Left lung (tissue), 10 donors: ENCODE data around the gene IFI16. TPM values are rescaled to one million over a fixed set of nuclear protein-coding genes. Genes with fewer than 3 reads are reported as not detected.

Experiments used
- ATAC-seq: fragments of 200-7000 bp; cut with Tn5 transposase; one replicate; pipeline ENCODE4 v1.9.1; 2020; ENCODE audit warnings: moderate library complexity
- DNase-seq, 4 donors: peaks; one replicate each; pipeline ENCODE4 v3.0.0-alpha.2; 2013 to 2020
- H3K27ac ChIP-seq, 2 donors: fragments of 200-600 bp; sonication (generic) in 1 of 2; one replicate each; pipeline versions ENCODE4 v1.5.0 to v1.8.0; 2020 to 2021
- H3K27me3 ChIP-seq, 2 donors: fragments of 200-600 bp; sonication (generic) in 1 of 2; one replicate each; pipeline versions ENCODE4 v1.5.0 to v1.8.0; 2020 to 2021
- H3K36me3 ChIP-seq, 2 donors: fragments of 200-600 bp; sonication (generic) in 1 of 2; one replicate each; pipeline versions ENCODE4 v1.5.0 to v1.8.0; 2020 to 2021
- H3K4me1 ChIP-seq, 2 donors: fragments of 200-600 bp; one replicate each; pipeline ENCODE4 v1.8.0; 2021
- H3K4me3 ChIP-seq, 2 donors: fragments of 200-600 bp; sonication (generic) in 1 of 2; one replicate each; pipeline versions ENCODE4 v1.5.0 to v1.8.0; 2020 to 2021; ENCODE audit warnings: mild to moderate bottlenecking in 1 of 2
- H3K9me3 ChIP-seq, 2 donors: fragments of 200-600 bp; sonication (generic) in 1 of 2; one replicate each; pipeline versions ENCODE4 v1.5.0 to v1.8.0; 2020 to 2021
- intact Hi-C, 2 donors: fragments of 100-400 bp; cut with DNase I; formaldehyde crosslinking; loops; one replicate each; pipeline versions ENCODE4 v1.11.2 to v1.14.2; 2022
- polyA plus RNA-seq, 6 donors: library from polyadenylated mRNA; unstranded; fragments of 120-200 nt; gene quantifications; one replicate each; pipeline ENCODE4 v1.2.1, GENCODE V29; 2013; ENCODE audit not compliant: insufficient read length in 6 of 6
- total RNA-seq, 2 donors: library from RNA; stranded (reverse); fragmentation: NEBNext Ultra II Directional; extraction: Animal tissue kit (Norgen Biotek cat#: 25700); gene quantifications; one replicate each; pipeline ENCODE4 v1.2.1, GENCODE V29; 2021
- TF ChIP-seq, protein P1 (sequence below), 2 donors: fragments of 200-600 bp; sonication (generic) in 1 of 2; IDR thresholded peaks; one replicate each; pipeline versions ENCODE4 v1.5.0 to v1.8.0; 2021; ENCODE audit warnings: antibody characterized with exemption in 2 of 2
- donor health status: DM: no; HTN: yes; CAD: no.
- donor health status: DM: no; HTN: no; CAD: no.

The IFI16 gene
- total and polyA plus RNA-seq, 8 donors: 69.7 to 132 (median 106) TPM

DNA sequence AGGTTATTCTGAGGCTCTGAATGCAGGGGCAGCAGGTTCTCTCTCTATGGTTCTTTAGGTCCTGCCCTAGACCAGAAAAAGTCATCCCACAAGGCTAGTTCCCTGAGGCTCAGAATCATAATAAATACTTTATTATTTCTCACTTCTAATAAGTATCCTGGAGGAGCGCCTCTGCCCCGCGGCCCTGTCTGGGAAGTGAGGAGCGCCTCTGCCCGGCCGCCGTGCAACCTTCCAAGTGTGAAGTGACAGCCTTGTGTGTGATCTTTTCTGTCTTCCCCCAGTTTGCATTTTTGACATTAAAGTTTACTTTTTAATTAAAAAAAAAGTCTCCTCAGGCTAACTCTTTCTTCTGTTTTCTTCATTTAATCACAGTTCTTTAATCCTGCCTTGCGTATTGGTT, 55.4 kb downstream of the IFI16 start:
- Histone ChIP-seq H3K36me3 (no peaks in the 10 kb centered on the region), H3K9me3 (no peaks in the 10 kb centered on the region), H3K4me3 (no peak overlapping the region), H3K4me1 (peaks cover 0 to 28% of the 10 kb centered on the region in 2 donors), H3K27ac (no peak overlapping the region), H3K27me3 (no peaks in the 10 kb centered on the region)
- ATAC-seq (no peak), DNase-seq (no peak)
- intact Hi-C loops: no loop called here
- TF ChIP-seq, protein P1, sequence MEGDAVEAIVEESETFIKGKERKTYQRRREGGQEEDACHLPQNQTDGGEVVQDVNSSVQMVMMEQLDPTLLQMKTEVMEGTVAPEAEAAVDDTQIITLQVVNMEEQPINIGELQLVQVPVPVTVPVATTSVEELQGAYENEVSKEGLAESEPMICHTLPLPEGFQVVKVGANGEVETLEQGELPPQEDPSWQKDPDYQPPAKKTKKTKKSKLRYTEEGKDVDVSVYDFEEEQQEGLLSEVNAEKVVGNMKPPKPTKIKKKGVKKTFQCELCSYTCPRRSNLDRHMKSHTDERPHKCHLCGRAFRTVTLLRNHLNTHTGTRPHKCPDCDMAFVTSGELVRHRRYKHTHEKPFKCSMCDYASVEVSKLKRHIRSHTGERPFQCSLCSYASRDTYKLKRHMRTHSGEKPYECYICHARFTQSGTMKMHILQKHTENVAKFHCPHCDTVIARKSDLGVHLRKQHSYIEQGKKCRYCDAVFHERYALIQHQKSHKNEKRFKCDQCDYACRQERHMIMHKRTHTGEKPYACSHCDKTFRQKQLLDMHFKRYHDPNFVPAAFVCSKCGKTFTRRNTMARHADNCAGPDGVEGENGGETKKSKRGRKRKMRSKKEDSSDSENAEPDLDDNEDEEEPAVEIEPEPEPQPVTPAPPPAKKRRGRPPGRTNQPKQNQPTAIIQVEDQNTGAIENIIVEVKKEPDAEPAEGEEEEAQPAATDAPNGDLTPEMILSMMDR (IDR thresholded peaks at IDR 0.05): no peak

DNA sequence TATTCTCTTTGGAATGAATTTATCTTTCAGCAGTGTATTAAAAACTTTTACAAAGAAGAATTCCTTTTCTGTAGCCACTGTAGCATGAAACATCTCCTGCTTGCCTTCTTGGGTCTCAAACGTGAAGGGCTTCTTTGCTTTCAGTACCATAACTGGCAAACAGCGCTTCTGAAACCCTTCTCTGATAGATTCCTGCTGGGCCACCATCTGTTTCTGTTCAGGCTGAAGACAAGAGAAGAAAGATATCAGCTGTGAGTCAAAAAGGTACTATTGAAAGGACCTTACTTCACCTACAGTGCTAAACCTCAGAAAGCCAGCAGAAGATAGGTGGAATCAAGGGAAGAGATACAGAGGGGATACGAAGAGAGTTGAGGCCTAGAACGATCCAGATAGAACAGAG, 56.4 kb downstream of the IFI16 start:
- DNase-seq (no peak), ATAC-seq (no peak)
- TF ChIP-seq, protein P1 (IDR thresholded peaks at IDR 0.05): no peak
- intact Hi-C loops: no loop called here
- H3K4me3 ChIP-seq: no peak overlapping the region
- no peak overlapping the region for H3K27ac ChIP-seq
- H3K36me3 ChIP-seq: no peaks in the 10 kb centered on the region
- H3K4me1 ChIP-seq: peaks cover 0 to 28% of the 10 kb centered on the region in 2 donors
- no peaks in the 10 kb centered on the region for H3K27me3 ChIP-seq
- H3K9me3 ChIP-seq: no peaks in the 10 kb centered on the region

DNA sequence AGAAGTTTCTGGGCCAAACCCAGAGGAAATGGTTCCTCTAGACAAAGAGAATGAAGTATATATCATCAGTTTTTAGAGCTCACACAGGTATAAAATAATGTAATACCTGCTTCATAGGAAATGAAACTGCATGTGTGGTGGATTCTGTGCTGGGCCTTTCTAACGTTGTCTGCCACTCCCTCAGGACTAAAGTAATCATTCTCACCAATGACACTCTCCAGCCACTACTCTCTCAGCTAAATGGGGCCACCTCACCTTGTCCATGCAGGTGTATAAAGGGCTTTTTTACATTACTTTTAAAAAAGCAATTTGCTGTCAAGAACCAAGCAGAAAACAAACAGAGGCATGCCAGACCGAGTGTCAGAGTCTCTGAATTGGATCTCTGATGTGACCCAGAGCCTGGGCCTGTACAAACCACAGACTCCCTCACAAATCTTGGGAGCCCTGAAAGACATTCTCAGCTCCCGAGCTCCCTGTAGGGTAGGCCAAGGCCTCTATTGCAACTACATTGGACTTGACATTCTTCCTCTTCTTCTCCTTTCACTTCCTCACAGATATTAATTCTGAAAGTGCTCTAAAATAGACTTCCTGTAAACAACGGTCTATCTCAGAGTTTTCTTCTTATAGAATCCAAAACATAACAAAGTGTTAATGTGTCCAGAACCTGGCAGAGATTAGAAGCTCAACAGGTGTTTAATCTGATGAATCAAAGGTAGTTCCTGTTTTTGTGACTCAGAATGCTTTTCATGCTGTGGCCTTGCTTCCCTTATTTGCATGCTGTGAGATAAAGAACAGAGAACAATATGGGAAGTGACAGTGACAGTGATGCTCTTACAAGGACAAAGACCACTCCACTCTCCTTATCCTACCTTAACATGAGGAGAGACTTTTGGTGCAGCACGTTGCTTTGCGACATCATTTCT, 58.3 kb downstream of the IFI16 start:
- ATAC-seq: peak; percentile 64
- intact Hi-C loops: no loop called here

DNA sequence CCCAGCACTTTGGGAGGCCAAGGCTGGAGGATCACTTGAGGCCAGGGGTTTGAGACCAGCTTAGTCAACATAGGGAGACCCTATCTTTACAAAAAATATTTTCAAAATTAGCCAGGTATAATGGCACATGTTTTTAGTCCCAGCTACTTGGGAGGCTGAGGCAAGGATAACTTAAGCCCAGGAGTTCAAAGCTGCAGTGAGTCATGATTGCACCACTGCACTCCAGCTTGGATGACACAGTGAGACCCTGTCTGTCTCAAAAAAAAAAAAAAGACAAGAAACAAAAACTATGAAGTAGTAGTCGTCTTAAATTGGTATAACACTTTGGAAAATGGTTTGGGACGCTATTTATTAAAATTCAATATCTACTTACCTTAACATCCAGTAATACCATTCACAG, 59.2 kb downstream of the IFI16 start:
- Histone ChIP-seq H3K27ac (peak overlapping the region in 1 of 2 donors; percentile 82), H3K36me3 (no peaks in the 10 kb centered on the region), H3K9me3 (no peaks in the 10 kb centered on the region), H3K4me3 (no peak overlapping the region), H3K4me1 (peaks cover 0 to 34% of the 10 kb centered on the region in 2 donors), H3K27me3 (no peaks in the 10 kb centered on the region)
- TF ChIP-seq, protein P1 (IDR thresholded peaks at IDR 0.05): no peak
- intact Hi-C loops: no loop called here
- DNase-seq (no peak), ATAC-seq (no peak)

More for the DNA sequence above, 58.3 kb downstream of the IFI16 start:
- Histone ChIP-seq H3K4me3 (no peak overlapping the region), H3K27me3 (no peaks in the 10 kb centered on the region), H3K9me3 (no peaks in the 10 kb centered on the region), H3K27ac (peak overlapping the region in 1 of 2 donors; percentile 82), H3K4me1 (peaks cover 0 to 34% of the 10 kb centered on the region in 2 donors), H3K36me3 (no peaks in the 10 kb centered on the region)
- TF ChIP-seq, protein P1 (IDR thresholded peaks at IDR 0.05): no peak
- no peak for DNase-seq

DNA sequence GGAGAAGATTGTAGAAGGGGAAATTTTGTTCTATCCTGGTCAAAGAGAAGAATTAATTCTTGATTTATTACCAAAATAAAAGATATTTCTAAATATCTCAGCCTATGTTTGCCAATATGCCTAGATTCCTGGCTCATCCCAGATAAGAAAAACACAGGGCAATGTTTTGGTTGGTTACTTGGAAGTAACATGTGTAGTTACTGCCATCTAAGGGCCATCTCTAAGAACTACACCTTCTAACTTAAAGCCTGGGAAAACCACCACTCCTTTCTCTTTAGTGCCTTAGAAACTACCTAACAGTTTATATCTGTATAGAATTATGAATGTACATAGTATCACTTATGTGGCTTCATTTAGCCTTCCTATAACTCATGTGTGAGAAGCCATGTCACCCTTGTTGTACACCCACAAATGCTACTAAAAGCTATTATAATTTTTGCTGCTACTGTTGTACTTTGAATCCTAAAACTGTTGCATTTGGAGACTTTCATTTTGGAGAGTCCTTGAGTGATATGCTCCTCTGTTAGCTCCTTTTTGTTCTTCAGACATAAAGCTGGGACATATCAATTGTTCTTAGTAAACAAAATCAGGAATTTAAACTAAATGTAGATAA, 62.4 kb downstream of the IFI16 start:
- ATAC-seq (peak; percentile 89), DNase-seq (peak in 2 of 4 donors; percentile 42 to 57)
- no peaks in the 10 kb centered on the region for H3K9me3 ChIP-seq
- peaks cover 0 to 42% of the 10 kb centered on the region in 2 donors for H3K4me1 ChIP-seq
- H3K4me3 ChIP-seq: no peak overlapping the region
- no peak overlapping the region for H3K27ac ChIP-seq
- TF ChIP-seq, protein P1 (IDR thresholded peaks at IDR 0.05): peak; percentile 68 to 86
- no peaks in the 10 kb centered on the region for H3K27me3 ChIP-seq
- intact Hi-C loops: no loop called here
- no peaks in the 10 kb centered on the region for H3K36me3 ChIP-seq
